ENCODE results near the gene SPRYD3.

- TF ChIP-seq CTCF (IDR thresholded peaks at IDR 0.05), result no peak
- TF ChIP-seq POLR2A (IDR thresholded peaks at IDR 0.05), result no peak
These were observed 17.6 kb upstream of the SPRYD3 start for GRCh38 chr12:53096759-53097158.
